OCI-LY1 (cell line): ENCODE data around the gene IFT22.
"Not testable (repeated sequence)": the region's sequence is repeated elsewhere in the genome, so short reads cannot be mapped to it uniquely, and the experiment has no call there.

Source experiments
- H2AFZ ChIP-seq: fragments of 200-600 bp; sonication (generic), shearing (Covaris generic); 2 replicates; pipeline ENCODE4 v1.6.0; 2014; ENCODE audit warnings: antibody characterized with exemption, mild to moderate bottlenecking, low read length
- H3F3A ChIP-seq: fragments of 200-600 bp; sonication (generic), shearing (Covaris generic); 2 replicates; pipeline ENCODE4 v1.6.0; 2014; ENCODE audit warnings: mild to moderate bottlenecking, antibody characterized with exemption, low read length, moderate library complexity; ENCODE audit not compliant: insufficient read depth
- H3K27ac ChIP-seq: fragments of 200-600 bp; sonication (generic); 2 replicates; pipeline ENCODE4 v1.5.1; 2014; ENCODE audit warnings: low read length, mixed run types, mild to moderate bottlenecking, low read depth; ENCODE audit not compliant: poor library complexity, severe bottlenecking
- H3K27me3 ChIP-seq: fragments of 200-600 bp; sonication (generic); 2 replicates; pipeline ENCODE4 v1.6.0; 2014; ENCODE audit warnings: antibody characterized with exemption, mild to moderate bottlenecking, low read length, moderate library complexity; ENCODE audit not compliant: insufficient read depth
- H3K36me3 ChIP-seq: fragments of 200-600 bp; sonication (generic); 2 replicates; pipeline ENCODE4 v1.6.1; 2014; ENCODE audit warnings: mild to moderate bottlenecking, antibody characterized with exemption, low read length, moderate library complexity, mixed read lengths; ENCODE audit not compliant: insufficient read depth
- H3K4me1 ChIP-seq: fragments of 200-600 bp; sonication (generic); 2 replicates; pipeline ENCODE4 v1.5.1; 2014; ENCODE audit warnings: mild to moderate bottlenecking, low read length, moderate library complexity; ENCODE audit not compliant: insufficient read depth, severe bottlenecking
- H3K4me2 ChIP-seq: fragments of 200-600 bp; sonication (generic), shearing (Covaris generic); 2 replicates; pipeline ENCODE4 v1.6.1; 2014; ENCODE audit warnings: low read length
- H3K4me3 ChIP-seq: fragments of 200-600 bp; sonication (generic); 2 replicates; pipeline ENCODE4 v1.5.1; 2014; ENCODE audit warnings: low read length, low read depth, mild to moderate bottlenecking, mixed read lengths; ENCODE audit not compliant: poor library complexity, severe bottlenecking
- H3K79me2 ChIP-seq: fragments of 200-600 bp; shearing (Covaris generic); 2 replicates; pipeline ENCODE4 v1.6.1; 2016; ENCODE audit warnings: mixed run types, low read length, mixed read lengths; ENCODE audit not compliant: insufficient read depth
- H3K9ac ChIP-seq: fragments of 200-600 bp; sonication (generic), shearing (Covaris generic); 2 replicates; pipeline ENCODE4 v1.6.1; 2014; ENCODE audit warnings: mild to moderate bottlenecking, low read length, mixed read lengths
- H3K9me2 ChIP-seq: fragments of 200-600 bp; sonication (generic), shearing (Covaris generic); 2 replicates; pipeline ENCODE4 v1.6.1; 2014; ENCODE audit warnings: low read depth, mild to moderate bottlenecking, low read length, mixed read lengths
- H3K9me3 ChIP-seq: fragments of 200-600 bp; shearing (Covaris generic); 2 replicates; pipeline ENCODE4 v1.6.1; 2014; ENCODE audit warnings: low read length, mixed read lengths
- H4K20me1 ChIP-seq: fragments of 200-600 bp; sonication (generic), shearing (Covaris generic); 2 replicates; pipeline ENCODE4 v1.6.0; 2016; ENCODE audit warnings: mild to moderate bottlenecking, low read length; ENCODE audit not compliant: insufficient read depth
- CTCF ChIP-seq: fragments of 200-600 bp; sonication (generic), shearing (Covaris generic); IDR thresholded peaks from 2 replicates; pipeline ENCODE4 v1.5.1; 2017; ENCODE audit warnings: mild to moderate bottlenecking, antibody characterized with exemption, low read length, moderate library complexity, mixed read lengths
- EZH2 ChIP-seq: fragments of 200-600 bp; sonication (generic), shearing (Covaris generic); IDR thresholded peaks from 2 replicates; pipeline ENCODE4 v1.8.0; 2017; ENCODE audit warnings: borderline replicate concordance, mixed run types, mild to moderate bottlenecking, antibody characterized with exemption, low read length, moderate library complexity, mixed read lengths

IFT22 gene

GRCh38 chr7:101271021-101271420, 50.6 kb downstream of the IFT22 start:
- no peak overlapping the region for H3K4me3 ChIP-seq
- no peaks in the 10 kb centered on the region for H3K9me2 ChIP-seq
- TF ChIP-seq EZH2 (no peak), CTCF (no peak)
- no peak overlapping the region for H3K9ac ChIP-seq
- no peaks in the 10 kb centered on the region for H4K20me1 ChIP-seq
- no peak overlapping the region for H2AFZ ChIP-seq
- H3K27me3 ChIP-seq: peaks cover 8% of the 10 kb centered on the region
- no peaks in the 10 kb centered on the region for H3K4me1 ChIP-seq
- H3K79me2 ChIP-seq: no peaks in the 10 kb centered on the region
- H3K36me3 ChIP-seq: no peaks in the 10 kb centered on the region
- no peak overlapping the region for H3K4me2 ChIP-seq
- no peaks in the 10 kb centered on the region for H3K9me3 ChIP-seq
- no peaks in the 10 kb centered on the region for H3F3A ChIP-seq
- H3K27ac ChIP-seq: no peak overlapping the region

- H3F3A ChIP-seq: no peaks in the 10 kb centered on the region
- H3K4me2 ChIP-seq: no peak overlapping the region
- H3K9me3 ChIP-seq: no peaks in the 10 kb centered on the region
- no peak overlapping the region for H3K27ac ChIP-seq
- no peaks in the 10 kb centered on the region for H3K36me3 ChIP-seq
- peaks cover 13% of the 10 kb centered on the region for H3K27me3 ChIP-seq
- no peak overlapping the region for H3K9ac ChIP-seq
- no peak overlapping the region for H2AFZ ChIP-seq
- TF ChIP-seq CTCF: no peak
- TF ChIP-seq EZH2: no peak
- H3K9me2 ChIP-seq: no peaks in the 10 kb centered on the region
- no peaks in the 10 kb centered on the region for H3K4me1 ChIP-seq
- no peak overlapping the region for H3K4me3 ChIP-seq
- H4K20me1 ChIP-seq: no peaks in the 10 kb centered on the region
- H3K79me2 ChIP-seq: no peaks in the 10 kb centered on the region
Observed at GRCh38 chr7:101269664-101270063, 51.9 kb downstream of the IFT22 start.

GRCh38 chr7:101265622-101266516, 55.7 kb downstream of the IFT22 start:
- Histone ChIP-seq H3K4me2 (no peak overlapping the region), H3K27me3 (peaks cover 14% of the 10 kb centered on the region), H3F3A (no peaks in the 10 kb centered on the region), H3K27ac (no peak overlapping the region), H3K79me2 (no peaks in the 10 kb centered on the region), H3K9ac (no peak overlapping the region), H3K4me1 (no peaks in the 10 kb centered on the region), H3K36me3 (no peaks in the 10 kb centered on the region), H3K9me3 (no peaks in the 10 kb centered on the region), H3K4me3 (no peak overlapping the region), H3K9me2 (no peaks in the 10 kb centered on the region), H2AFZ (no peak overlapping the region), H4K20me1 (no peaks in the 10 kb centered on the region)
- TF ChIP-seq EZH2: no peak
- TF ChIP-seq CTCF: no peak

- H2AFZ ChIP-seq, H3K9me3 ChIP-seq, H3K36me3 ChIP-seq, H3K4me3 ChIP-seq, H3K27ac ChIP-seq, H3K9ac ChIP-seq, H3K79me2 ChIP-seq, H3F3A ChIP-seq, H3K9me2 ChIP-seq, H3K4me1 ChIP-seq, H3K4me2 ChIP-seq, H4K20me1 ChIP-seq: not testable (repeated sequence)
- peaks cover 14% of the 10 kb centered on the region for H3K27me3 ChIP-seq
Observed at GRCh38 chr7:101264102-101264706, 57.4 kb downstream of the IFT22 start.
